HEK293T (cell line): ENCODE measurements around the gene BTBD10.

Experiments
- CTCF ChIA-PET: fragments of 350-600 bp; formaldehyde crosslinking; extraction: SDS; loops from one replicate; lab custom pipeline; 2021; ENCODE audit warnings: antibody characterized with exemption, inconsistent platforms; lab: Yijun Ruan, JAX
- POLR2A ChIA-PET: fragments of 350-600 bp; formaldehyde crosslinking; extraction: SDS; loops from one replicate; lab custom pipeline; 2020; ENCODE audit warnings: antibody characterized with exemption, inconsistent platforms; lab: Yijun Ruan, JAX
- DNase-seq: peaks from one replicate; pipeline ENCODE4 v3.0.0; 2012; ENCODE audit warnings: mixed read lengths; ENCODE audit errors: extremely low spot score
- ARNT ChIP-seq: fragments of 450-650 bp; IDR thresholded peaks from 2 replicates; pipeline ENCODE4 v1.6.1; 2017; ENCODE audit warnings: mild to moderate bottlenecking
- BHLHE40 ChIP-seq: fragments of 450-650 bp; IDR thresholded peaks from 2 replicates; pipeline ENCODE4 v1.6.1; 2016; ENCODE audit warnings: mild to moderate bottlenecking, moderate library complexity, borderline replicate concordance
- CTBP1 ChIP-seq: fragments of 450-650 bp; IDR thresholded peaks from 2 replicates; pipeline ENCODE4 v1.6.1; 2016; ENCODE audit warnings: borderline replicate concordance
- ELF4 ChIP-seq: fragments of 450-650 bp; IDR thresholded peaks from 2 replicates; pipeline ENCODE4 v1.6.1; 2017; ENCODE audit warnings: antibody characterized with exemption
- FOXA1 ChIP-seq: fragments of 450-650 bp; IDR thresholded peaks from 2 replicates; pipeline ENCODE4 v1.6.1; 2016; ENCODE audit warnings: mild to moderate bottlenecking
- FOXK2 ChIP-seq: fragments of 450-650 bp; IDR thresholded peaks from 2 replicates; pipeline ENCODE4 v1.6.1; 2016; ENCODE audit warnings: mild to moderate bottlenecking
- FOXM1 ChIP-seq: fragments of 450-650 bp; IDR thresholded peaks from 2 replicates; pipeline ENCODE4 v1.6.1; 2017; ENCODE audit warnings: mild to moderate bottlenecking, borderline replicate concordance
- HDGF ChIP-seq: fragments of 450-650 bp; IDR thresholded peaks from 2 replicates; pipeline ENCODE4 v1.6.1; 2017; ENCODE audit warnings: antibody characterized with exemption, borderline replicate concordance
- L3MBTL2 ChIP-seq: fragments of 450-650 bp; conservative IDR thresholded peaks from 2 replicates; pipeline ENCODE4 v1.6.1; 2016; ENCODE audit warnings: mild to moderate bottlenecking
- LEF1 ChIP-seq: fragments of 450-650 bp; IDR thresholded peaks from 2 replicates; pipeline ENCODE4 v1.6.1; 2017; ENCODE audit warnings: mild to moderate bottlenecking, borderline replicate concordance
- NFRKB ChIP-seq: fragments of 450-650 bp; IDR thresholded peaks from 2 replicates; pipeline ENCODE4 v1.6.1; 2016; ENCODE audit warnings: mild to moderate bottlenecking, moderate library complexity
- SP1 ChIP-seq: fragments of 450-650 bp; IDR thresholded peaks from 2 replicates; pipeline ENCODE4 v1.6.1; 2017
- SUZ12 ChIP-seq: fragments of 450-650 bp; IDR thresholded peaks from 2 replicates; pipeline ENCODE4 v1.6.1; 2016; ENCODE audit warnings: mild to moderate bottlenecking
- TARDBP ChIP-seq: fragments of 450-650 bp; IDR thresholded peaks from 2 replicates; pipeline ENCODE4 v1.6.1; 2016
- ZNF384 ChIP-seq: fragments of 450-650 bp; IDR thresholded peaks from 2 replicates; pipeline ENCODE4 v1.6.1; 2016
- TF ChIP-seq, protein P1 (sequence below): fragments of 450-650 bp; IDR thresholded peaks from 2 replicates; pipeline ENCODE4 v1.6.1; 2016

Gene BTBD10

DNA sequence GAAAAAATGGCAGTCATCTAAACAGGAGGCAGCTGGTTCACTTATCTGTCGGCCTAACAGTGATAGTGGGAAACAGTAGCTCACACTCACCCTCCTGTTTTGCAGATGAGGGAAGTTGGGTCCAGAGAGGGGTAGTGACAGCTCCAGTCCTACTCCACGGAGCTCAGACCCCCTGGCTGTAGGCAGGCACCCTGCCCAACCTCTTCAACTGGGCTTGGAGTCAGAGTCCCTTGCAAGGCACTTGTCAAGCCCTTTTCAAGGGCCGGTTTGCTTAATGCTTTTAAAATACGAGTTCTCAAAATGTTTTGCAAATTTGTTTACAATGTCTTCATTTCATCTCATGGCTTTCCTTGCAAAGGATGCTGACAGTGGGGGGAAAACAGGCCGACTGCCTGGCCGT, 110.3 kb downstream of the BTBD10 start:
- TF ChIP-seq FOXK2 (no peak), ZNF384 (no peak), NFRKB (no peak), TARDBP (no peak), ARNT (no peak), L3MBTL2 (no peak), LEF1 (no peak), HDGF (no peak), SP1 (no peak), SUZ12 (no peak), ELF4 (no peak), CTBP1 (no peak), BHLHE40 (no peak), FOXM1 (no peak), FOXA1 (no peak)
- TF ChIP-seq, protein P1, sequence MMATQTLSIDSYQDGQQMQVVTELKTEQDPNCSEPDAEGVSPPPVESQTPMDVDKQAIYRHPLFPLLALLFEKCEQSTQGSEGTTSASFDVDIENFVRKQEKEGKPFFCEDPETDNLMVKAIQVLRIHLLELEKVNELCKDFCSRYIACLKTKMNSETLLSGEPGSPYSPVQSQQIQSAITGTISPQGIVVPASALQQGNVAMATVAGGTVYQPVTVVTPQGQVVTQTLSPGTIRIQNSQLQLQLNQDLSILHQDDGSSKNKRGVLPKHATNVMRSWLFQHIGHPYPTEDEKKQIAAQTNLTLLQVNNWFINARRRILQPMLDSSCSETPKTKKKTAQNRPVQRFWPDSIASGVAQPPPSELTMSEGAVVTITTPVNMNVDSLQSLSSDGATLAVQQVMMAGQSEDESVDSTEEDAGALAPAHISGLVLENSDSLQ = no peak
- no peak for DNase-seq
- POLR2A ChIA-PET = no interaction called here
- CTCF ChIA-PET = interaction anchor here (1.1 to 1.2 kb wide), 2 partner anchors 19 to 143 kb away, joined by 4 read pairs; no protein-coding TSS in a partner anchor

DNA sequence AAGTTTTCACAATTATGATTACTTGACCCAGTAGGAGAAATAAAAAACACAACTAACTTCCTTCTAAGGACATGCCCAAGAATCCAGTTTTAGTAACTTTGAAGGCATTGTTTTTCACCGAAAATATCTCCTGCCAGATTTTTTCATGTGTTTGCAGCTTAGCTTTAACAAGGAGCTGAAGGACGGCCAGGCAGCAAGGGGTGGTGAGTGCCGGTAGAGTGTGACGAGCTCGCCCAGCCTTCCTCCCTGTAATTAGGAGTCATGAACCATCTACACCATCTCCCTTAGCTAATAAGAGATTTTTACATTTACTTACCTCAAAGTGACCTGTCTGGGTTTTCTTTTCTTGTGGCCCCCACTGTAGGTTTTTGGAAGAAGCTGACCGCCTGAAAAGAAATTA, 113.4 kb downstream of the BTBD10 start:
- DNase-seq = no peak
- CTCF ChIA-PET = interaction anchor here (1.1 kb wide), 1 partner anchor 139 kb away, joined by 4 read pairs; no protein-coding TSS in a partner anchor
- POLR2A ChIA-PET = interaction anchor here (0.8 kb wide), 1 partner anchor 27 kb away, joined by 3 read pairs; no protein-coding TSS in a partner anchor
- TF ChIP-seq LEF1 (no peak), ELF4 (no peak), ZNF384 (no peak), SP1 (no peak), HDGF (no peak), ARNT (no peak), FOXM1 (no peak), L3MBTL2 (no peak), FOXA1 (no peak), BHLHE40 (no peak), CTBP1 (no peak), FOXK2 (no peak), TARDBP (no peak), SUZ12 (no peak)
- TF ChIP-seq, protein P1 = no peak

DNA sequence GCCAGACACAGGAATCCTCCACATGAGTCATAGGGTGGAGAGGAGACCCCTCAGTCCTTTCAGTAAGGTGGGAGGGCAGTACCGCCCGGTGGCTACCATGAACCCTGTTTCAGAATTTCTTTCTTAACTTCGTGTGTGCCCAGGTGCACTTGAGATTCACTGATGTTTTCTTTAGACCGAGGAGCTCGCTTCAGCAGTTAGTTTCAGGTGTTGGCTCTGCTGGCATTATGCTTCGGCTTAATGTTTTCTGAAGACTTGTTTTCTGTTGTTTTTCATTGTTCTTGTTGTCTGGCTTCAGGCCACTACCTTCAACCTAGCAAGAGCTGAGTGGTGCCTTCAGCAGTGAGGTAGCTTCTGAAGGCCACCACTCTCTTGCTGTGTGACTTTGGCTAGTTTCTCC, 114.0 kb downstream of the BTBD10 start:
- no peak for DNase-seq
- POLR2A ChIA-PET = no interaction called here
- CTCF ChIA-PET = interaction anchor here (0.6 kb wide), 1 partner anchor 179 kb away, joined by 4 read pairs; no protein-coding TSS in a partner anchor
- TF ChIP-seq L3MBTL2 = no peak
- TF ChIP-seq CTBP1 = no peak
- TF ChIP-seq, protein P1 = no peak
- no peak for TF ChIP-seq NFRKB
- no peak for TF ChIP-seq ZNF384
- TF ChIP-seq HDGF = no peak
- TF ChIP-seq FOXA1 = no peak
- TF ChIP-seq FOXK2 = no peak
- no peak for TF ChIP-seq ARNT
- no peak for TF ChIP-seq TARDBP
- TF ChIP-seq SUZ12 = no peak
- no peak for TF ChIP-seq LEF1

DNA sequence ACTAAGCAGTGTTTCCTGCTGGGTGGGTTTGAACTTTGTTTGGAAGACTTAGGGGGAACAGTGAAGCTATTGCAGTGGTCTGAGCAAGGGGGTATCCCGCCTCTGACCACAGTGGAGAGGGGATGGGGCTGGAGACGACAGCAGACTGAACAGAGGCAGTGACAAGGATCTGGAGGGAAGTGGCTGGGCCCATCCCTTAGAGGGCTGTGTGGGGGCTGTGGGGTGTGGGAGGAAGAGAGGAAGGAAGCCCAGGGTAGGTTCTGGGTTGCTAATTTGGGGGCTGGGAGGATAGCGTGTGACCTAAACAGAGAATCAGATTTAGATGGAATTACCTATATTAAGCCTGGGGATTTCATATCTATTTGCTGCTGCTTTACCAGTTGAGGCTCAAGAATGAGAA, 114.7 kb downstream of the BTBD10 start:
- TF ChIP-seq FOXM1 = no peak
- TF ChIP-seq L3MBTL2 = no peak
- POLR2A ChIA-PET = no interaction called here
- CTCF ChIA-PET = no interaction called here
- no peak for DNase-seq

DNA sequence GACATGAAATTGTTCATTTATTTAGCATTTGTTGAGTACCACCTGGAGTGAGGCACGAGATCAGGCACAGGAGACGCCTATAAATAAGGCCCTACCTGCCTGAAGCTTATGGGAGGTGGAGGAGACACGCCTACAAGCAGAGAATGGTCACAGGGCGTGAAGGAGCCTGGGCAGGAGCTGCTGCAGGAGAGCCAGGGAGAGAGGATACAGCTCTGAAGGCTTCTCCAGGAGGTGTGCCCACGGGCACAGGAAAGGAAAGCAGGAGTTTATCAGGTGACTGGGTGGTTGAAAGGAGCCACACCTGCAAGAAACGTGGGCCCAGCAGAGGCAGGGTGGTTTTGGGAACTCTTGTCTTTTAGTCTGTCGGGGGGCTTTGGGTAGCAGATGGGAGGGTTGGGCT, 115.1 kb downstream of the BTBD10 start:
- DNase-seq = no peak
- ChIA-PET CTCF (no interaction called here), POLR2A (no interaction called here)
- TF ChIP-seq L3MBTL2 = no peak
- no peak for TF ChIP-seq CTBP1
- TF ChIP-seq ARNT = no peak
- TF ChIP-seq SP1 = no peak
- no peak for TF ChIP-seq FOXK2
- TF ChIP-seq FOXM1 = no peak
- TF ChIP-seq, protein P1 = no peak
- no peak for TF ChIP-seq NFRKB
- no peak for TF ChIP-seq SUZ12

DNA sequence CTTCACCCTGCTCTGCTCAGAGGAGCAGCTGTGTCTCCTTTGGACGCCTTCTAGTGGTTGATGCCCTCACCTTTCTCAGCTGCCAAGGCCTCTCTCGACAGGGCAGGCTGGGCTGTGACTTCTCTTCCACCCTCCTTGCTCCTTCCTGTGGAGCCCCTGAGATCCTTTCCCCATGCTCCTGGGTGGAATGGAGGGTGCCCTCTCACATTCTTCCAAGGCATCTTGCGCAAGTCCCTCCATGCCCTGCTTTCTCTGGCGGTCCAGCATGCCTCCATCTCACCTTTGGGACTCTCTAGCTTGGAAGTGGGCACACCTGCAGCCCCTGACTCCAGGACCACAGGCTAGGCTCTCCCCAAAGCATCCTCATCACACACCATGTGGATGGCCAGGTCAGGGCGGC, 116.6 kb downstream of the BTBD10 start:
- POLR2A ChIA-PET = no interaction called here
- TF ChIP-seq SUZ12 (no peak), ARNT (no peak), ZNF384 (no peak), FOXA1 (no peak), SP1 (no peak), BHLHE40 (no peak), L3MBTL2 (no peak), LEF1 (no peak), FOXM1 (no peak), NFRKB (no peak), TARDBP (no peak)
- TF ChIP-seq, protein P1 = no peak
- DNase-seq = no peak
- CTCF ChIA-PET = interaction anchor here (0.8 to 1.6 kb wide), 2 partner anchors 11 to 139 kb away, joined by 3 to 4 read pairs; no protein-coding TSS in a partner anchor
